Measurements from ENCODE around the gene CLDN2. TPM values are rescaled to one million over a fixed set of nuclear protein-coding genes. Genes with fewer than 3 reads are reported as not detected.

The CLDN2 gene
- total RNA-seq, 1 donor from 2014 or later = 236 TPM

- DNase-seq (ENCODE audit: low spot score) = no peak
These were observed 39.7 kb downstream of the CLDN2 start for GRCh38 chrX:106959901-106960300.

- no peak for DNase-seq (ENCODE audit: low spot score)
These were observed 42.9 kb downstream of the CLDN2 start for GRCh38 chrX:106963111-106963510.

GRCh38 chrX:106964290-106964689 lies 44.1 kb downstream of the CLDN2 start:
- DNase-seq (ENCODE audit: low spot score) = no peak

GRCh38 chrX:106966547-106966946 lies 46.3 kb downstream of the CLDN2 start:
- peak; percentile 63 for DNase-seq (ENCODE audit: low spot score)

GRCh38 chrX:106972896-106973295 lies 52.7 kb downstream of the CLDN2 start:
- DNase-seq (ENCODE audit: low spot score) = no peak

- no peak for DNase-seq (ENCODE audit: low spot score)
These were observed 53.4 kb downstream of the CLDN2 start for GRCh38 chrX:106973433-106974149.

- DNase-seq (ENCODE audit: low spot score) = no peak
These were observed 56.2 kb downstream of the CLDN2 start for GRCh38 chrX:106976416-106976815.

Other genes with a start within 250 kb of the CLDN2 start
- 144 TPM for gene RNF128, start 193.7 kb upstream of the CLDN2 start, total RNA-seq
- 14.6 TPM for gene TBC1D8B, start 117.7 kb upstream of the CLDN2 start, total RNA-seq
- not detected for gene RIPPLY1, start 17.1 kb upstream of the CLDN2 start, total RNA-seq
- 20.0 TPM for gene MORC4, start 79.8 kb downstream of the CLDN2 start, total RNA-seq
- 18.7 TPM for gene RBM41, start 198.4 kb downstream of the CLDN2 start, total RNA-seq